ENCODE results near the gene ZNF362.
A peak's percentile ranks its signal among the peaks of the same experiment; 100 is the strongest.

ZNF362 gene

DNA sequence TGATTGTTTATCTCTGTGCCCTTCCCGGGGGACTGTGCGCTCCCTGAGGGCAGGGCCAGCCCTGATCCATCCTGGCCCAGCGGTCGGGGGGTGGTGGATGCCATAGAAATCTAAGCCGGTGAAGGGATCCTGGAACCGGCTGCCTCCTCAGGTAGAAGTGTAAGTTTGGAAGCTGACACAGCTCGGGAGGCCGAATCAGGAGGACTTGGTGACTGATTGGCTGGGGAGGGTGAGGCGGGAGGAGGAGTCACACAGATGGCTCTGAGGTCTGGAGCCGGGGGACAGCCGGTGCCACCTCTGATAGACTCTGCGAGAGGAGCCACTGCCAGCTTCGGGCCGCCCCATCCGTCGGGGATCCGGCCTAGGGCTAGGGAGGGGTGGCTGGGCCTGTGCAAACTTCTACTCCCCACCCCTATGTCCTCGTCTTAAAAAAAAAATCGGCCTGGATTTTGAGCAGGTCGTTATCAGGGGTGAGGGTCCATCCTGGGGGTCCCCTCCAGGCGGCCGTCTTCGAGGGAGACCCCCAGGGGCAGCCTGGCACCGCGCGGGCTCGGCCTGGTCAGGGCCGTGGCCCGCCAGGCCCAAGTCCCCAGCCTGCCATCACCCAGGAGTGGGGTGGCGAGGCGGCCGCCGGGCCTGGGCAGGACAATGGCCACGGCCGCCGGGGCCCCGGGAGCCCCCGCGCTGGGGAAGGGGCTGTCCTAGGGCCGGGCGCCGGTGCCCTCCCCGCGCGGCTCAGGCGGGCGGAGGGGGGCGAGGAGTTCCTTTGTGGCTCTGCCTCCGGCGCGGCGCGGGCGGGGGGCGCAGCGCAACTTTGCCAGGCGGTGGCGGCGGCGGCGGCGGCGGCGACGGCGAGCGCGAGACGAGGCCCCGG, 708 bp upstream of the ZNF362 start:
- DNase-seq (ENCODE audit: insufficient read length, low spot score), result peak; percentile 58
- TF ChIP-seq POLR2AphosphoS5 (IDR thresholded peaks at IDR 0.05; ENCODE audit: low read depth, low read length), result 0 out of 2 replicates have a peak, but pooled peaks have one; percentile 35
- TF ChIP-seq POU2F2 (IDR thresholded peaks at IDR 0.05; ENCODE audit: low read depth, low read length), result no peak
- TF ChIP-seq PAX5 (IDR thresholded peaks at IDR 0.05; ENCODE audit: insufficient read depth, low read length, severe bottlenecking), result no peak
- TF ChIP-seq SPI1 (IDR thresholded peaks at IDR 0.05; ENCODE audit: low read depth, low read length), result no peak
- peak; percentile 38; the same call in 1 of the 2 replicates for TF ChIP-seq POLR2A (IDR thresholded peaks at IDR 0.05; ENCODE audit: low read depth, low read length)
- 0 out of 2 replicates have a peak, but pooled peaks have one; percentile 20 for TF ChIP-seq TAF1 (IDR thresholded peaks at IDR 0.05; ENCODE audit: low read depth, low read length)
- peak; percentile 89 for FAIRE-seq

DNA sequence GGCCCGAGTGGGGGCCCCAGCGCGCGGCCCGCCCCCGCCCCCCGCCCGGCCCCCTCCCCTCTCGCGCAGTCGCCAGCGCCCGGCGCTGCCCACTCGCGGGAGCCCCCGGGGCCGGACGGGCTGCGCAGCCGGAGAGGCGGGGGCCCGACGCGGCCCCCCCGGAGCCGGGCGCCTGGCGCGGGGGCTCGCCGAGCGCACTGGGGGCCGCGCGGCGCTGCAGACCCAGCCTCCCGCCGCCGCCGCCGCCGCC, 146 bp upstream of the ZNF362 start:
- no peak for TF ChIP-seq PAX5 (IDR thresholded peaks at IDR 0.05; ENCODE audit: insufficient read depth, low read length, severe bottlenecking)
- TF ChIP-seq POLR2A (IDR thresholded peaks at IDR 0.05; ENCODE audit: low read depth, low read length), result no peak
- no peak for TF ChIP-seq POLR2AphosphoS5 (IDR thresholded peaks at IDR 0.05; ENCODE audit: low read depth, low read length)
- no peak for TF ChIP-seq SPI1 (IDR thresholded peaks at IDR 0.05; ENCODE audit: low read depth, low read length)
- no peak for TF ChIP-seq POU2F2 (IDR thresholded peaks at IDR 0.05; ENCODE audit: low read depth, low read length)
- TF ChIP-seq TAF1 (IDR thresholded peaks at IDR 0.05; ENCODE audit: low read depth, low read length), result no peak
- FAIRE-seq, result no peak
- DNase-seq (ENCODE audit: insufficient read length, low spot score), result no peak

DNA sequence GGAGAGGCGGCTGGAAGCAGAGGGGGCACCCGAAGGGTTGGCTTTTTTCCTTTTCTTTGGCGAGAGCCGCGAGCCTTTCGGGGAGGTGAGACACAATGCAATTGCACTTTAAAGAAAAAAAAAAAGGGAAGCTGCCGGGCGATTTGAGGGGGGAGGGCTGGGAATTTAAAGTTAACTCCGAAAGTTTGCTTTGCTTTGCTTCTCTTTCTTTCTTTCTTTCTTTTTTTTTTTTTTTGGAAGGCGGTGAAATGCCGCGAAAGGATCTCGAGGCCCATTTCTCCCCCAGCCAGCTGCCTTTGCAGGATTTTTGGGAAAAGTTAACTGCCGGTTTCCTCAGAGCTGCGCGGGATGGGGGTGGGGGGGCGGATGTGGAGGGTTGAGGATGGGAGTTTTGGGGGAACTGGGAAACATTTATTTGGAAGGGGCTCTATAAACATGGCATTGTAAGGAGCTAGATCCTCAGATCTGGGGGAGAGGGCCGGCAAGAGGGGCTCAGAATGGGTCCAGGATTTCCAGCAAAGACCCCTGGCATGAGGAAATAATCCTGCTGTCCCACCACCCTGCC, 997 bp downstream of the ZNF362 start:
- no peak for TF ChIP-seq POLR2A (IDR thresholded peaks at IDR 0.05; ENCODE audit: low read depth, low read length)
- TF ChIP-seq POLR2AphosphoS5 (IDR thresholded peaks at IDR 0.05; ENCODE audit: low read depth, low read length), result no peak
- TF ChIP-seq SPI1 (IDR thresholded peaks at IDR 0.05; ENCODE audit: low read depth, low read length), result no peak
- no peak for TF ChIP-seq PAX5 (IDR thresholded peaks at IDR 0.05; ENCODE audit: insufficient read depth, low read length, severe bottlenecking)
- TF ChIP-seq POU2F2 (IDR thresholded peaks at IDR 0.05; ENCODE audit: low read depth, low read length), result no peak
- no peak for TF ChIP-seq TAF1 (IDR thresholded peaks at IDR 0.05; ENCODE audit: low read depth, low read length)
- DNase-seq (ENCODE audit: insufficient read length, low spot score) (no peak), FAIRE-seq (no peak)

DNA sequence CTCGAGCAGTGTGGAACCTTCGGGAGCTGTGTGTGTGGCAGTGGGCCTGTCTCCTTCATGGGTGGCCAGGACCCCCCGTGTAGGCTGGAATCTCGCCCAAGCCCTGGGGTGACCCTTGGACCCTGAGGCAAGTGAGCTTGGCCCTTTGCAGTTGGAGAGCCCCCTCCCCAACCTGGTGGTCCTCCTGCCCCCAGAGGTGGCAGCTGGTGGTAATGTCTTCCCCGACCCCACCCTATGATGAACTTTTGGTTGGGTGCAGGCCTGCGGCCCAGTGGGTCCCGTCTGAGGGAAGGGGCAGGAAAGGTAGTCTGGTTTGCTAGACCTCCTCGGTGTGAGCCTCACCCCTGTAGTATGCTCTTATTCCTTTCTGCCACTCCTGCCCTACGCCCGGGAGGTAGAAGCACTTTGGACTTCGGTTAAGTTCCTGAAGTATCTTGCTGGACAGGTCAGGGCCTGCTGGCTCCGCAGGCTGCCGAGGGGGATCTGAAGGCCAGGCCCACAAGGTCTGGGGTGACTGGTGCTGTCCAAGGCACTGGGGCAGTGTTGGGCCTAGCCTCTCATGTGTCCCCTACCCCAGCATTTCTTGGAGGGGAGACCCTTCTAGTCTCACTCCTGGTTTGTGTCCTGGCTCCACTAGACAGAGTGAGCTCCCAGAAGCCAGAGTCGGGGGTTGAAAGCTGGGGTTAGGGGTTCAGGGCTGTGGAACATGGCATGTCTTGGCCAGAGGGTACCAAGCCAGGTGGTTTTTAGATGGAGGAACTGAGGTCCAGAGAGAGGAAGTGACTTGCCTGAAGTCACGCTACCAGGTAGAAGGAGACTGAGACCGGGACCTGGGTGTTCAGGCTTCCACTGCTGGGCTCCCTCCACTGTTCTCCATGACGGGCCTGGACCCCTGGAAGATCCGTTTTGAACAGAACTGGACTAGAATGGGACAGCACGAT, 1.8 kb downstream of the ZNF362 start:
- FAIRE-seq (peak; percentile 82), DNase-seq (ENCODE audit: insufficient read length, low spot score) (no peak)
- TF ChIP-seq POLR2A (IDR thresholded peaks at IDR 0.05; ENCODE audit: low read depth, low read length) (no peak), POU2F2 (IDR thresholded peaks at IDR 0.05; ENCODE audit: low read depth, low read length) (no peak), SPI1 (IDR thresholded peaks at IDR 0.05; ENCODE audit: low read depth, low read length) (peak; percentile 79), POLR2AphosphoS5 (IDR thresholded peaks at IDR 0.05; ENCODE audit: low read depth, low read length) (no peak)

DNA sequence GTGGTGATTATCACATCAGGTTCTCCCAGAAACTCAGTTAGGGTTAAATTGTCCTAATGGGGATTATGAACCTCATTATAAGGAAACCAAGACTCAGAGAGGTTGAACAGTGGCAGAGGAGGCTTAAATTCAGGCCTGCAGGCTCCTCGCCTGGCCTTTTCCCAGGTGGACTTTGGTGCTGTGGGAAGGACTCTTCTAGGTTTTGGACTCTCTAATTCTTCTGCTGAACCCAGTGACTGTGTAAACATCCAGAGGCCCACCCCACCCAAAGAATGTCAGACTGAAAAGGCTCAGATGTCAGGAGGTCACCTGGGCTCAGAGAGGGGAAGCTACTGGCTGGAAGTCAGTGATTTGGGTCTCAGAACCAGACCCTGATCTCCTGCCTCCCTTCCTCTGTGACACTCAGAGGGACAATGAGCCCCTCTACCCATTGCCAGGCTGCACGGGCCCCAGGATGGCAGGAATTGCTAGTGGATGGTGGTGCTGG, 2.5 kb downstream of the ZNF362 start:
- no peak for TF ChIP-seq POLR2A (IDR thresholded peaks at IDR 0.05; ENCODE audit: low read depth, low read length)
- no peak for TF ChIP-seq SPI1 (IDR thresholded peaks at IDR 0.05; ENCODE audit: low read depth, low read length)
- TF ChIP-seq TAF1 (IDR thresholded peaks at IDR 0.05; ENCODE audit: low read depth, low read length), result no peak
- TF ChIP-seq POU2F2 (IDR thresholded peaks at IDR 0.05; ENCODE audit: low read depth, low read length), result no peak
- no peak for TF ChIP-seq POLR2AphosphoS5 (IDR thresholded peaks at IDR 0.05; ENCODE audit: low read depth, low read length)
- TF ChIP-seq PAX5 (IDR thresholded peaks at IDR 0.05; ENCODE audit: insufficient read depth, low read length, severe bottlenecking), result no peak
- DNase-seq (ENCODE audit: insufficient read length, low spot score) (no peak), FAIRE-seq (no peak)

DNA sequence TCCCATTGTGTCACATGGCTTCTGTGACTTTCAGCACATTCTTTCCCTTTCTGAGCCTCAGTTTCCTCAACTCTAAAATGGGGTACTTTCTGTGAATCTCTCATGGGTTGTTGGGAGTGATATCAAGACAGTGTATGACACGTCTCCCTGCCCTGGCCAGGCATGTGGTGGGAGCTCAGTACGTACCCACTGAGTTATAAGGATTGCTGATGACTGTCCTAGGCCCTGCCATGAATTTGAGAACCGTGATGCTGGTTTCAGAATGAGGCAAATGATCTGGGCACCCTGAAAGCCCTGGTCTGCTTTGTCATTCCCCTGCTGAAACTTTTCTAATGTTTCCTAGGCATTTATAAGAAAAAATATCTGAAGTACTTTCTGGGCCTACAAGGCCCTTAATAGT, 3.6 kb downstream of the ZNF362 start:
- TF ChIP-seq TAF1 (IDR thresholded peaks at IDR 0.05; ENCODE audit: low read depth, low read length), result no peak
- no peak for TF ChIP-seq POLR2AphosphoS5 (IDR thresholded peaks at IDR 0.05; ENCODE audit: low read depth, low read length)
- no peak for TF ChIP-seq PAX5 (IDR thresholded peaks at IDR 0.05; ENCODE audit: insufficient read depth, low read length, severe bottlenecking)
- TF ChIP-seq SPI1 (IDR thresholded peaks at IDR 0.05; ENCODE audit: low read depth, low read length), result no peak
- no peak for TF ChIP-seq POU2F2 (IDR thresholded peaks at IDR 0.05; ENCODE audit: low read depth, low read length)
- no peak for TF ChIP-seq POLR2A (IDR thresholded peaks at IDR 0.05; ENCODE audit: low read depth, low read length)
- no peak for FAIRE-seq
- no peak for DNase-seq (ENCODE audit: insufficient read length, low spot score)

DNA sequence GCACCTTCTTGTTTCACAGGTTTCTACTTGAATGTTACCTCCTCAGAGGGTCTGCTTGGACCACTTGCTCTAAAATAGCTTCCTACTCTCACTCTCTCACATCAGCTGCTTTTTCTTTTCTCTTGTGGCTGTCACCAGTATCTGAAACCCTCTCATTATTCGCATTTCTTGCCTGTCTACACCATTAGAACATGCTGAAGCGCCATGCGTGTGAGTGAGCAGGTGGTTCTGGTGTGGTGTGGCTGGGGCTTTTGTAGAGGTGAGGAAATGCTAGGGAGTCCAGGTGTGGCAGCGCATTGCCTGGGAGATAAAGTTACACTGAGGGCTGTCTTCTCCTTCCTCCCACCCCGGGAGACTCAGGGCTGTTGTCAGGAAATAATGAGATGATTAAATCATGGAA, 4.1 kb downstream of the ZNF362 start:
- DNase-seq (ENCODE audit: insufficient read length, low spot score) (no peak), FAIRE-seq (peak; percentile 51)
- TF ChIP-seq TAF1 (IDR thresholded peaks at IDR 0.05; ENCODE audit: low read depth, low read length) (no peak), PAX5 (IDR thresholded peaks at IDR 0.05; ENCODE audit: insufficient read depth, low read length, severe bottlenecking) (no peak), POLR2AphosphoS5 (IDR thresholded peaks at IDR 0.05; ENCODE audit: low read depth, low read length) (no peak), POU2F2 (IDR thresholded peaks at IDR 0.05; ENCODE audit: low read depth, low read length) (no peak), POLR2A (IDR thresholded peaks at IDR 0.05; ENCODE audit: low read depth, low read length) (no peak), SPI1 (IDR thresholded peaks at IDR 0.05; ENCODE audit: low read depth, low read length) (no peak)

DNA sequence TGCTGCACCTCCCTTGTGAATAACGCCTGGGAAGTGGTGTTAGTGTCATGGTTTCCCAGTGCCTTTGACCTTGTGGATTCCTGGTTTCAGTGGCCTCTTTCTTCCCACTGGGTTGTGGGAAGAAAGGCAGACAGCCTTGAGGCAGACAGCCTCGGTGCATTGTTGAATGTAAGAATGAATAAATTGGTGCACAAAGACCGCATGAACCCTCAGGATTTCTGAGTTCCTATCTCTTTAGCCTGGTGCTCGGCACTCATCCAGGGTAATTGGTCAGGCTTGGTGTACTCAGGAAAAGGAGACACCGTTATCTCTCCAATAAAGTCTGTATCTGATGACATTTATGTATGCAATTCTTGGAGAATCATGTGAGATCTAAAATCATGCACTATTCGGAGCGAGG, 5.1 kb downstream of the ZNF362 start:
- DNase-seq (ENCODE audit: insufficient read length, low spot score) (no peak), FAIRE-seq (no peak)
- TF ChIP-seq POU2F2 (IDR thresholded peaks at IDR 0.05; ENCODE audit: low read depth, low read length), result no peak
- TF ChIP-seq SPI1 (IDR thresholded peaks at IDR 0.05; ENCODE audit: low read depth, low read length), result no peak
- no peak for TF ChIP-seq TAF1 (IDR thresholded peaks at IDR 0.05; ENCODE audit: low read depth, low read length)
- no peak for TF ChIP-seq POLR2AphosphoS5 (IDR thresholded peaks at IDR 0.05; ENCODE audit: low read depth, low read length)
- TF ChIP-seq PAX5 (IDR thresholded peaks at IDR 0.05; ENCODE audit: insufficient read depth, low read length, severe bottlenecking), result no peak
- no peak for TF ChIP-seq POLR2A (IDR thresholded peaks at IDR 0.05; ENCODE audit: low read depth, low read length)
